RPMI7951 (cell line): ENCODE measurements around the gene FBLIM1. TPM values are rescaled to one million over a fixed set of nuclear protein-coding genes. Genes with fewer than 3 reads are reported as not detected.
A peak's percentile ranks its signal among the peaks of the same experiment; 100 is the strongest.

Experiments
- DNase-seq: peaks from one replicate; pipeline ENCODE4 v3.0.0-alpha.2; 2012; ENCODE audit warnings: low read depth
- total RNA-seq: library from RNA; depleted of rRNA; stranded (reverse); fragments of >200 nt; shearing (Covaris generic); gene quantifications from 2 replicates; pipeline ENCODE4 v1.2.3, GENCODE V29; 2014

Gene FBLIM1
- total RNA-seq, 1 experiment from 2014 or later: 75.5 TPM

DNA sequence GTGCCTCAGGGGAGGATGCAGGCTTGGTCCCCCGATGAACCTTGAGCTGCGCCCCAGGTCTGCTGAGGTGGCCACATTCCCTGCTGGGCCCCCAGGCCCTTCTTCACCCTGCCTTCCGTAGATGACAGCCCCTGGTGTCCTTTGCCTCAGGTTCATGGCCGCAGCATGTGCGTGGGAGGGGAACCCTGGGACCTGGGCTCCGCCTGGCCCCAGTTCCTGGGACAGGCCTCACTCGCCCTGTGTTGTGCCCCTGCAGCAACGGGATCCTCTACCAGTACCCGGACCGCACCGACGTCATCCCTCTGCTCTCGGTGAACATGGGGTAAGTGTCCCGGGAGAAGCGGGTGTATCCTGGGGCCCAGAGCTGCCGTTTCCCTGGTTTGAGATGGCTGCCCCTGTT lies 27.7 kb upstream of the FBLIM1 start:
- DNase-seq: no peak

GRCh38 chr1:15731735-15732685 lies 26.6 kb upstream of the FBLIM1 start:
- DNase-seq: no peak

GRCh38 chr1:15732686-15733081 lies 25.9 kb upstream of the FBLIM1 start:
- DNase-seq: no peak

- DNase-seq: no peak
Observed at GRCh38 chr1:15733218-15733725, 25.3 kb upstream of the FBLIM1 start.

- no peak for DNase-seq
Observed at GRCh38 chr1:15733726-15734226, 24.8 kb upstream of the FBLIM1 start.

- DNase-seq: no peak
Observed at GRCh38 chr1:15734296-15734695, 24.3 kb upstream of the FBLIM1 start.

GRCh38 chr1:15734901-15735300 lies 23.7 kb upstream of the FBLIM1 start:
- DNase-seq: no peak

DNA sequence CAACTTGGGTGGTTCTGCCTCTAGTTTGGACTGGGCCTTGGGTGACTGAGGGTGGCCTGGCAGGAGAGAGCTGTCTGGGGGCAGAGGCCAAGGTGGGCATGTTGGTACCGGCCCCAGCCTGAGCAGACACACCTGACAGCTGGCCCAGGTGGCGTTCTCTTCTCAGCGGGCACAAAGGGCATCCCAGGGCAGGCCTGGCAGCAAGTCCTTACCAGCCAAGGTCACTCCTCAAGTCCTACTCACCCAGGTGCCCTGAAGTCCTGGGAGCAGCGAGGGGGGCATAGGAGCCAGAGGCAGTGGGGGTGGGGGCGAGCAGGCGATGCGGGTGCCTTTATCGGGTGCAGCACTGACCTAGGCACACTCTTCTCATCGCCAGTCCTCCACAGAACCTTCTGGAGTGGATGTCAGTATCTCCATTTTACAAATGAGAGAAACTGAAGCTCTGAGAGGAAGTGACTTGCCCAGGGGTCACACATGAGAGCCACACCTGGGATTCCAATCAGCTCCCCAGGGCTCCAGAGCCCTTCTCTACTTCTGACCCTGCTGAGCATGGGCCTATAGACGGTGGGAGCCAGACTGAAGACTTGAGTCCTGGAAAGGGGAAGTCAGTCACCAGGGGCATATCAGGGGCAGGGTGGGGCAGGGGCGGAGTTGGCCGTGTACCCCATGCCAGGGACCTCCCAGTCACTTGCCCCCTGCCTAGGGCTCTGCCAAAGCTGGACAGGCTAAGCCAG lies 23.1 kb upstream of the FBLIM1 start:
- DNase-seq: no peak

DNA sequence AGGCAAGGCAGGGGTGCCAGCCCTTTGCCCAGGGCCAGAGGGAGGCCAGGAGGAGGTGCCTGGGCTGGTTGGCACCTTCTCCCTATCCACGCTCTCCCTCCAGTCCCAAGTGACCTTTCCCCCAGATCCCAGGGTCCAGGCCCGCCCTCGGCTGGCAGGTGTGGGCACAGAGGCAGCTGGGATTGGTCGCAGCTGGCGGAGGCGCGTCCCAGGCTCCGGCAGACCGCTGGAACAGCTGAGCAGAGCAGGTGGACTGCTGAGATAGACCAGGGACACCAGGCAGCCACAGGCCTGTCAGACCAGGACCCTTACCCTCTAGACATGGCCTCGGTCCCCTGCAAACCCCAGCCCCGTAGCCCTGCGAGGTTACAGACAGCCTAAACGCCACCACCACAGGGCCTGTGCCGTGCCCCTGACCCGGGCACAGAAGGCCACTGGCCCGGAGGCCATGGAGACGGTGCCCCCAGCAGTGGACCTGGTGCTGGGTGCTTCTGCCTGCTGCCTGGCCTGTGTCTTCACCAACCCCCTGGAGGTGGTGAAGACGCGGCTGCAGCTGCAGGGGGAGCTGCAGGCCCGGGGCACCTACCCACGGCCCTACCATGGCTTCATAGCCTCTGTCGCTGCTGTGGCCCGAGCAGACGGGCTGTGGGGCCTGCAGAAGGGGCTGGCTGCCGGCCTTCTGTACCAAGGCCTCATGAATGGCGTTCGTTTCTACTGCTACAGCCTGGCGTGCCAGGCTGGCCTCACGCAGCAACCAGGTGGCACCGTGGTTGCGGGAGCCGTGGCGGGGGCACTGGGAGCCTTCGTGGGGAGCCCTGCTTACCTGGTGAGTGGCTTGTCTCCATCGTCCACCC lies 22.3 kb upstream of the FBLIM1 start, which contains the start of gene SLC25A34:
TSS of gene SLC25A34 (plus strand) at position 221 of the 854 bp plus-strand sequence. CDS start at position 449, 228 bp downstream.
- no peak for DNase-seq

DNA sequence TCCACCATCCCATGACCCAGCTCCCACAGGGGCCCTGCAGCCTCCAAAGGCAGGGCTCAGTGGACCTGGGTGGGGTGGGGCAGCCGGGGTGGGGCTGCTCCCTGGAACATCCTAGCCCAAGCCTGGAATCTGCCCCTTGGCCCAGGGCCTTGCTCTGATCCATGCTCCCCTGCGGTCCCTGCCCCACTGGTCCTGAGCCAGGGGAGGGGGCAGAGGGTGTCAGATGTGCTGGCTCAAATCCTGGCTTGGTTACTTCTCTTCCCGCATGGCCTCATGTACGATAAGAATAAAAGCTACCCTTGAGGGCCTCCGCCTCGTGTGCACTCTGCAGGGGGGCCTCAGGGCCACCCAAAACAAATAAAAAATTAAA lies 21.7 kb upstream of the FBLIM1 start:
- DNase-seq: no peak

GRCh38 chr1:15737324-15738319 lies 21.0 kb upstream of the FBLIM1 start:
- DNase-seq: no peak

DNA sequence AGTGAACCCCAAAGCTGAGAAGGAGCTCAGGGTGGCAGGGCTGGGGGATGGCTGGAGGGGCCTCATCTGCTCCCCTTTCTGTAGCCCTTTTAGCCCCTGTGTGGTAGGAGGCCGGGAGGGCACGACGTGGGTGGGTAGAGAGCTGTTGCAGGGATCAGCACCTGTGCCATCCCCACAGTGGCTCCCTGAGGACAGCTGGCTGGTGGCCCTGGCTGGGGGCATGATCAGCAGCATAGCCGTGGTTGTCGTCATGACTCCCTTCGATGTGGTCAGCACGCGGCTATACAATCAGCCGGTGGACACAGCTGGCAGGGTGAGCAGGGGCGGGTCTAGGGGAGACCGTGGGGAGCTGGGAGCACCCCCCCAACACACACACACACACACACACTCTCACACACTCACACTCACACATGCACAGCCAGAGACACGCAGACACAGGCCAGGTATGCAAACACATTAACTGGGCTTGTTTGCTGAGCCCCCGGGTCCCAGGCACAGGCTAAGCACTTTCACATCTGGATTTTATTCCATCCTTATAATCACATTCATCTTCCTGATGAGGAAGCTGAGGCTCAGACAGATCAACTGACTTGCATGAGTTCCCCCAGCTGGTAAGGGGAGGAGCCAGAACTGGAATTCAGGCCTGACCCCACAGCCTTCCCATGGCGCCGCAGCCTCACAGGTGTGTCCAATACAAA lies 20.0 kb upstream of the FBLIM1 start:
- DNase-seq: no peak

DNA sequence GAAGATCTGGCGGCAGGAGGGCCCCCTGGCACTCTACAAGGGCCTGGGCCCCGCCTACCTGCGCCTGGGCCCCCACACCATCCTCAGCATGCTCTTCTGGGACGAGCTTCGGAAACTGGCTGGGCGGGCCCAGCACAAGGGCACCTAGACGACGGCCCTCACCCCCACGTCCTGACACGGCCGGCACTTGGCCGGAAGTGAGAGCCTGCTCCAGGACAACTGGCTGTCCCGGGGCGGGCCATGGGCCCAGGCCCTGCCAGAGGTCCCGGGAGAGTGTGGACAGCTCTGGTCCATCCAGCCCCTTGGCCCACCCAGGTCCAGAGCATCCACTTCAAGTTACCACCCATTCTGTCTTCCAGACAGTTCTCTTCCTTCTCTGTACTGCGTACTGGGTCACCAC lies 19.3 kb upstream of the FBLIM1 start:
- no peak for DNase-seq

- no peak for DNase-seq
Observed at GRCh38 chr1:15739745-15740144, 18.9 kb upstream of the FBLIM1 start.

GRCh38 chr1:15740924-15741850 lies 17.4 kb upstream of the FBLIM1 start:
- DNase-seq: peak; percentile 61

GRCh38 chr1:15742339-15742801 lies 16.2 kb upstream of the FBLIM1 start, which contains the start of gene TMEM82:
Gene TMEM82, plus strand, starts transcription at chr1:15742499. Its CDS starts 61 bp downstream, at chr1:15742560.
- no peak for DNase-seq

DNA sequence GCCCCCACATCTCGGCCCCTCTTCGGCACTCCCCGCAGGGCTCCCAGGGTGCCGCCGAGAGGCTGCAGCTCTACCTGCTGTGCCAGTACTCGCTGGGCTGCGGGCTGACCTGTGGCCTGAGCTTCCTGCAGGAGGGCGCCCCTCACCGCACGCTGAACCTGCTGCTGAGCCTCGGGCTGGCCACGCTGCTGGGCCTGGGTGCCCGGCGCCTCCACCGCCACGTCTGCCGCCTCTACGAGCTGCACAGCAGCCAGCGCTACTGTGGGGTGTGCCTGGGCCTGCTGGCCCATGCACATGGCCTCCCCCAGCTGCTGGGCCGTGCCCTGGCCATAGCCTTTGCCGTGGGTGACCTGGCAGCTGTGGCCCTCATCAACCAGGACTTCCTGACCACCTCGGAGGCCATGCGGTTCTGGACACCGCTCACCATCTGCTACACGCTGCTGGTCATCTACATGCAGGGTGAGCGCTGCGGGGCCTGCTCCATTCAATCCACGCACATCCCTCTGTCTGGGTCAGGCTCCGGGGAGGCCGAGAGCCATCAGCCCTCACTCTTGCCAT lies 14.4 kb upstream of the FBLIM1 start:
- DNase-seq: no peak

- no peak for DNase-seq
Observed at GRCh38 chr1:15747378-15747777, 11.2 kb upstream of the FBLIM1 start.
